GM12873 (cell line): ENCODE results near the gene XYLT1.

Source experiments
- TF ChIP-seq, protein P1 (sequence below): IDR thresholded peaks from 2 replicates; pipeline ENCODE4 v1.5.1; 2012; ENCODE audit warnings: low read depth, mild to moderate bottlenecking, moderate library complexity, low read length, control low read depth; ENCODE audit not compliant: insufficient read depth; ENCODE audit errors: missing control alignments

The XYLT1 gene

GRCh38 chr16:17411263-17411662 lies 59.5 kb downstream of the XYLT1 start:
- TF ChIP-seq, protein P1, sequence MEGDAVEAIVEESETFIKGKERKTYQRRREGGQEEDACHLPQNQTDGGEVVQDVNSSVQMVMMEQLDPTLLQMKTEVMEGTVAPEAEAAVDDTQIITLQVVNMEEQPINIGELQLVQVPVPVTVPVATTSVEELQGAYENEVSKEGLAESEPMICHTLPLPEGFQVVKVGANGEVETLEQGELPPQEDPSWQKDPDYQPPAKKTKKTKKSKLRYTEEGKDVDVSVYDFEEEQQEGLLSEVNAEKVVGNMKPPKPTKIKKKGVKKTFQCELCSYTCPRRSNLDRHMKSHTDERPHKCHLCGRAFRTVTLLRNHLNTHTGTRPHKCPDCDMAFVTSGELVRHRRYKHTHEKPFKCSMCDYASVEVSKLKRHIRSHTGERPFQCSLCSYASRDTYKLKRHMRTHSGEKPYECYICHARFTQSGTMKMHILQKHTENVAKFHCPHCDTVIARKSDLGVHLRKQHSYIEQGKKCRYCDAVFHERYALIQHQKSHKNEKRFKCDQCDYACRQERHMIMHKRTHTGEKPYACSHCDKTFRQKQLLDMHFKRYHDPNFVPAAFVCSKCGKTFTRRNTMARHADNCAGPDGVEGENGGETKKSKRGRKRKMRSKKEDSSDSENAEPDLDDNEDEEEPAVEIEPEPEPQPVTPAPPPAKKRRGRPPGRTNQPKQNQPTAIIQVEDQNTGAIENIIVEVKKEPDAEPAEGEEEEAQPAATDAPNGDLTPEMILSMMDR: no peak

GRCh38 chr16:17409894-17410293 lies 60.9 kb downstream of the XYLT1 start:
- TF ChIP-seq, protein P1: no peak

GRCh38 chr16:17408955-17409441 lies 61.8 kb downstream of the XYLT1 start:
- TF ChIP-seq, protein P1: no peak

DNA sequence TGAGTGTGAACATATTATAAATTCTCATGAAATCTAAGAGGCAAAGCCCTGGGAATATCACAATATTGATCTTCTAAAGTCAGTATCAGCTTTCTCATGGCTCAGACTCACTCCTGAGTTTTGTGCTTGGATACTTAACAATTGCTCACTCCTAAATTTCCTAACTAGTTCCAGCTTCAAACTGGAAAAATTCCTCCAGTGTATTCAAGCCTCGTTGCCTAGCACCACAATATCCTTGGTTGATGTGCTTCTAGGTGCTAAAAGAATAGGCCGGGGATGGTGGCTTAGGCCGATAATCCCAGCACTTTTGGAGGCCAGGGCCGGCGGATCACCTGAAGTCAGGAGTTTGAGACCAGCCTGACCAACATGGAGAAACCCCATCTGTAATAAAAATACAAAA lies 62.5 kb downstream of the XYLT1 start:
- TF ChIP-seq, protein P1: no peak

DNA sequence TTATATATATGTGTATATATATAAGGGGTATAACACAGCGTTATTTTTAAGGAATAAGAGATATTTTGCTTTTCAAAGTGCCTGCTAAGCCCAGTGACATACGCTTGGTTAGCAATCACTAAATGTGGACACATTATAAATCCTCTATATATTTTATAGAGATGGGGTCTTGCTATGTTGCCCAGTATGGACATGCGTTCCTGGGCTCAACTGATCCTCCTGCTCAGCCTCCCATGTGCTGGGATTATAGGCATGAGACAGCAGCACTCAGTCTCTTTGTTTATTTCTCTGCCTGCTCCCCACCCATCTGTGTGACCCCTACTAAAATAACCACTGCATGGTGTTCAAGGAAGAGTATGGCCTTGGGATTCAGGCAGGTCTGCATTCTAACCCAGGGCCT lies 63.4 kb downstream of the XYLT1 start:
- TF ChIP-seq, protein P1: no peak

- TF ChIP-seq, protein P1: no peak
These were observed 65.6 kb downstream of the XYLT1 start for GRCh38 chr16:17404941-17405689.

DNA sequence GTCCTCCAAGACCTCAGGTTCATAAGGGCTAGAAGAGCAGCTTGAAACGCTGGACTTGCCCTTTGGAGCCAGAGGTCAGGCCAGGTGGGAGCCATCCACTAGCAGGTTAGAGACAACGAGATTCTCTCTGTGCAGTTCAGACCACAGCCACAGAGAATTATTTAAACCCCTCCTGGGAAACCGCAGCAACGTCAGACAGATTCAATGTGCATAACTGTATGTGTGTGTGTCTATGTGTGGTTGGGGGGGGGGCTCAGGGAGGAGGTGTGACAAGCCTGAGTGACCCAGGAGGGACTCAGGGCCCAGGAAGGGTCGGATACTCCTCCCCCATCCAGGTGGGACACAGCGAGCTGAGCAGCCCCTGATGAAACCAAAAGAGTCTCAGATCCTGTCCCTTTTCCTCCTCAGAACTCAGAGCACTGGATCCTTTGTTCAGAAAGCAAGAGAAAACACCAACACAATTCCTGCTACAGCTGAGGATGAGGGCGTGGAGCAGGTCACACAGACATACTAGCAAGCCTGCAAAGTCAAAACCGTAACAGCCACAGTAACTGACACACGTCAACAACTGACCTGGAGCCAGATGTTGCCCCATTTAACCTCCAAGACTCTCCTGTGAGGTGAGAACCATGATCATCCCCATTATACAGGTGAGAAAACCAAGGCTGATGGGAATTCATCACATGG lies 66.8 kb downstream of the XYLT1 start:
- TF ChIP-seq, protein P1: no peak
